A673 (cell line): Measurements from ENCODE around the gene TBX4.

Source experiments
- EZH2 ChIP-seq: fragments of 200-600 bp; sonication (generic); IDR thresholded peaks from 2 replicates; pipeline ENCODE4 v1.6.1; 2017; ENCODE audit warnings: borderline replicate concordance, low read depth, mild to moderate bottlenecking, mixed read lengths, antibody characterized with exemption, low read length; ENCODE audit not compliant: poor library complexity, severe bottlenecking
- TF ChIP-seq, protein P1 (sequence below): fragments of 300-800, 200-600 bp; sonication (generic); conservative IDR thresholded peaks from 2 replicates; pipeline ENCODE4 v1.5.1; 2017; ENCODE audit warnings: low read depth, mild to moderate bottlenecking, antibody characterized with exemption, low read length, moderate library complexity, mixed read lengths

DNA sequence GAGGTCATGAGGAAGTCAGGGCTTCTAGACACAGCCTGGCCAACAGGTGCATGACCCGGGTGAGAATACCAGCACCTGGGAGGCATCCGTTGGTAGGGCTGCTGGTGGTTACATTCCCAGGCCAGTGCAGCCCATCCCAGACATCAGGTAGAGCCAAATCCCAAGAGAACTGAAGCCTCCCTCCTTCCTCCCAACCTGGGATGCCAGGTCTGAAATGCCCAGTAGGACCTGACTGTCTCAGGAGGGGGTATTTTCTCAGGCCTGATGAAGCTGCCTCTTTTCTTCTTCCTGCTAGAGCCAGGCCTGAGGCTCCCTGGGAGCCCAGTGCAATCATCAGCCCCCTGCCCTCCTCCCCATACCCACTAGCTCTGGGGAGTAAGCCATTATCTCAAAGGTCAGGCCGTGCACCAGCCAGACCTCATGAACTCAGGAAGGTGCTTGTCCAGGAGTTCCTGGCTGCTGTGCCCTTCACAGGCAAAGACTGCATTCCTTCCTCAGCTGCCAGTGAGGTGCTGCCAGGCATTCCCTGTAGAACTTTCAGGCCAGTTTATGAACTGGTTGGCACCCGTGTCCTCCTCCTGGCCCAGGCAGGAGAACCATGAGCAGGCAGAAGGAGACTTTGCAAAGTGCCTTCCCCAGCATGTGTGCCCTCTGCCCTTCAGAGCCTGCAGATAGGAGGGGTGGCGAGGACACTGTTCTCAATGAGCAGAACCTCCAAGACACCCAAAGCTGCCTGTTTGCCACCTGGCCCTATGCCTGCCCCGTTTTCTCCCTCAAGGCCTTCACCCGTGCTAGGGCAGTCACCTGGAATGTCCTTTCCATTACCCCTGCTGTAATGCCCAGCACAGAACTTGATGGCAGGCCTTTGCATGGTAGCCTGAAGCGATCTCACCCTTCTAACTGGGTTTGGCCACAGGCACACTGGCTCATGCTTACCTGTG lies 45.0 kb upstream of the TBX4 start:
- TF ChIP-seq, protein P1, sequence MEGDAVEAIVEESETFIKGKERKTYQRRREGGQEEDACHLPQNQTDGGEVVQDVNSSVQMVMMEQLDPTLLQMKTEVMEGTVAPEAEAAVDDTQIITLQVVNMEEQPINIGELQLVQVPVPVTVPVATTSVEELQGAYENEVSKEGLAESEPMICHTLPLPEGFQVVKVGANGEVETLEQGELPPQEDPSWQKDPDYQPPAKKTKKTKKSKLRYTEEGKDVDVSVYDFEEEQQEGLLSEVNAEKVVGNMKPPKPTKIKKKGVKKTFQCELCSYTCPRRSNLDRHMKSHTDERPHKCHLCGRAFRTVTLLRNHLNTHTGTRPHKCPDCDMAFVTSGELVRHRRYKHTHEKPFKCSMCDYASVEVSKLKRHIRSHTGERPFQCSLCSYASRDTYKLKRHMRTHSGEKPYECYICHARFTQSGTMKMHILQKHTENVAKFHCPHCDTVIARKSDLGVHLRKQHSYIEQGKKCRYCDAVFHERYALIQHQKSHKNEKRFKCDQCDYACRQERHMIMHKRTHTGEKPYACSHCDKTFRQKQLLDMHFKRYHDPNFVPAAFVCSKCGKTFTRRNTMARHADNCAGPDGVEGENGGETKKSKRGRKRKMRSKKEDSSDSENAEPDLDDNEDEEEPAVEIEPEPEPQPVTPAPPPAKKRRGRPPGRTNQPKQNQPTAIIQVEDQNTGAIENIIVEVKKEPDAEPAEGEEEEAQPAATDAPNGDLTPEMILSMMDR, result no peak
- no peak for TF ChIP-seq EZH2
